HEK293 (cell line): ENCODE results near the gene SIK2.

Source experiments
- HOXA7 ChIP-seq: sonication (generic); formaldehyde crosslinking; IDR thresholded peaks from 2 replicates; pipeline ENCODE4 v1.8.1; 2022; ENCODE audit warnings: missing genetic modification reagents, borderline replicate concordance
- ZNF626 ChIP-seq: fragments of 450-650 bp; sonication (Bioruptor Pico); formaldehyde crosslinking; IDR thresholded peaks from 2 replicates; pipeline ENCODE4 v1.5.1; 2018; ENCODE audit warnings: missing biosample characterization, missing genetic modification characterization, inconsistent platforms
- TF ChIP-seq, protein P1 (sequence below): fragments of 450-650 bp; formaldehyde crosslinking; IDR thresholded peaks from 2 replicates; pipeline ENCODE4 v1.5.1; 2016; ENCODE audit warnings: missing biosample characterization, missing genetic modification characterization

DNA sequence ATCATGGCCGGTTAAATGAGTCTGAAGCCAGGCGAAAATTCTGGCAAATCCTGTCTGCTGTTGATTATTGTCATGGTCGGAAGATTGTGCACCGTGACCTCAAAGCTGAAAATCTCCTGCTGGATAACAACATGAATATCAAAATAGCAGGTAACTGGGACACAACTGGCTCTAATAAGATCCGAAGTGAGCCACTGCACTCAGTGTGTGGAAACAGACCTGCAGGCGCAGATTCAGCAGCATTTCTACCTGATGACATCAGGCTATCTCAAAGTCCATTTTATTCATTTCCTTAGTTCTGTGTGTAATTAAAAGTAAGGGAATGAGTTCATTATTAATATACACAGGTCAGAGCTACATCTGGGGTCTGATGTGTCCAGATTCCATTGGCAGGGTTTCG lies 85.8 kb downstream of the SIK2 start:
- TF ChIP-seq, protein P1, sequence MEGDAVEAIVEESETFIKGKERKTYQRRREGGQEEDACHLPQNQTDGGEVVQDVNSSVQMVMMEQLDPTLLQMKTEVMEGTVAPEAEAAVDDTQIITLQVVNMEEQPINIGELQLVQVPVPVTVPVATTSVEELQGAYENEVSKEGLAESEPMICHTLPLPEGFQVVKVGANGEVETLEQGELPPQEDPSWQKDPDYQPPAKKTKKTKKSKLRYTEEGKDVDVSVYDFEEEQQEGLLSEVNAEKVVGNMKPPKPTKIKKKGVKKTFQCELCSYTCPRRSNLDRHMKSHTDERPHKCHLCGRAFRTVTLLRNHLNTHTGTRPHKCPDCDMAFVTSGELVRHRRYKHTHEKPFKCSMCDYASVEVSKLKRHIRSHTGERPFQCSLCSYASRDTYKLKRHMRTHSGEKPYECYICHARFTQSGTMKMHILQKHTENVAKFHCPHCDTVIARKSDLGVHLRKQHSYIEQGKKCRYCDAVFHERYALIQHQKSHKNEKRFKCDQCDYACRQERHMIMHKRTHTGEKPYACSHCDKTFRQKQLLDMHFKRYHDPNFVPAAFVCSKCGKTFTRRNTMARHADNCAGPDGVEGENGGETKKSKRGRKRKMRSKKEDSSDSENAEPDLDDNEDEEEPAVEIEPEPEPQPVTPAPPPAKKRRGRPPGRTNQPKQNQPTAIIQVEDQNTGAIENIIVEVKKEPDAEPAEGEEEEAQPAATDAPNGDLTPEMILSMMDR (tag by site-specific recombination), result no peak
- no peak for TF ChIP-seq HOXA7 (CRISPR knock-in tag)
- TF ChIP-seq ZNF626 (tag by site-specific recombination), result no peak
